ENCODE data around the gene STARD9. TPM values are rescaled to one million over a fixed set of nuclear protein-coding genes. Genes with fewer than 3 reads are reported as not detected.

Gene STARD9
- total and polyA plus RNA-seq, 2 of the 4 experiments (the other 2 are of a cell fraction) = 2.0 to 3.2 TPM

- H3K9ac ChIP-seq (ENCODE audit: low read depth, low read length) = peak within 1 kb of the TSS; percentile 89
- peaks cover 11% of the 10 kb centered on the region for H3K36me3 ChIP-seq (ENCODE audit: control insufficient read depth, insufficient read depth, low read length)
- peak within 1 kb of the TSS; percentile 87 to 93 for H4K8ac ChIP-seq (ENCODE audit: low read depth in 2 of 2, low read length in 2 of 2)
- H3K4me3 ChIP-seq (ENCODE audit: insufficient read depth, low read depth, low read length) = peak within 1 kb of the TSS; percentile 85
- peak within 1 kb of the TSS; percentile 97 for H2AK9ac ChIP-seq (replicated peaks; ENCODE audit: low read depth, low read length, poor library complexity)
- H3K56ac ChIP-seq (ENCODE audit: extremely low read depth, insufficient read depth, low read length) = peak within 1 kb of the TSS; percentile 87
- in situ Hi-C loops (cut with MboI; ENCODE audit: low sequenced_read_pairs) (no loop called here), intact Hi-C loops (cut with micrococcal nuclease) (loop anchor here (1.0 kb wide), 2 partner anchors 53 to 102 kb away; partner anchors contain the start of gene SNAP23), dilution Hi-C loops (cut with HindIII; ENCODE audit: low sequenced_read_pairs, unreplicated experiment) (no loop called here)
- DNase-seq = peak; percentile 78
- H3K4me2 ChIP-seq (ENCODE audit: low read depth, low read length) = peak within 1 kb of the TSS; percentile 99
- peaks cover 6% of the 10 kb centered on the region for H3K4me1 ChIP-seq (ENCODE audit: control insufficient read depth, insufficient read depth, low read length)
- peak within 1 kb of the TSS; percentile 12; the same call in 1 of the 3 replicates for H2BK15ac ChIP-seq (ENCODE audit: low read depth, low read length)
- TF ChIP-seq MXI1 (IDR thresholded peaks at IDR 0.05; ENCODE audit: borderline replicate concordance, low read depth, low read length) = peak; percentile 74
- 0 out of 2 replicates have a peak, but pooled peaks have one; percentile 18 for TF ChIP-seq BHLHE40 (IDR thresholded peaks at IDR 0.05; ENCODE audit: low read depth, low read length)
- no peak for TF ChIP-seq CHD1 (IDR thresholded peaks at IDR 0.05; ENCODE audit: low read depth, low read length)
- TF ChIP-seq CTCF (conservative IDR thresholded peaks at IDR 0.05; ENCODE audit: low read depth, low read length) = no peak
- peak; percentile 73 for TF ChIP-seq POLR2A (IDR thresholded peaks at IDR 0.05; ENCODE audit: low read depth, low read length)
- no peak for TF ChIP-seq ELK1 (IDR thresholded peaks at IDR 0.05; ENCODE audit: borderline replicate concordance, low read depth, low read length)
- no peak for TF ChIP-seq NFE2L2 (IDR thresholded peaks at IDR 0.05; ENCODE audit: low read depth, low read length)
- no peak for TF ChIP-seq CEBPB (IDR thresholded peaks at IDR 0.05; ENCODE audit: low read depth, low read length)
- no peak for TF ChIP-seq SMC3 (IDR thresholded peaks at IDR 0.05; ENCODE audit: low read depth, low read length)
- no peak for TF ChIP-seq RAD21 (IDR thresholded peaks at IDR 0.05; ENCODE audit: low read length)
- peak within 1 kb of the TSS; percentile 82; the same call in 1 of the 2 replicates for H4K91ac ChIP-seq (ENCODE audit: insufficient read depth, low read depth, low read length)
- peak within 1 kb of the TSS; percentile 5; the same call in 1 of the 2 replicates for H2BK120ac ChIP-seq (ENCODE audit: low read depth, low read length)
- BruUV-seq (replicated peaks) = no TSS peak
- H4K20me1 ChIP-seq (ENCODE audit: insufficient read depth, low read length) = 0 out of 2 replicates have a peak, but pooled peaks cover 4% of the 10 kb centered on the region
- H3K79me1 ChIP-seq (ENCODE audit: low read depth in 1 of 2, low read length in 2 of 2) = peaks cover 21 to 57% of the 10 kb centered on the region in 2 experiments
- H2AK5ac ChIP-seq (ENCODE audit: low read depth, low read length) = peak within 1 kb of the TSS; percentile 58
- POLR2A ChIA-PET (ENCODE audit: unreplicated experiment) = no interaction called here
- ATAC-seq (ENCODE audit: low read depth) = peak; percentile 93
- H3K9me3 ChIP-seq (ENCODE audit: control insufficient read depth, insufficient read depth, low read length) = no peaks in the 10 kb centered on the region
- H3K23ac ChIP-seq (ENCODE audit: low read depth, low read length) = peak within 1 kb of the TSS; percentile 91
- H3K27ac ChIP-seq (ENCODE audit: insufficient read depth, low read length) = peak within 1 kb of the TSS; percentile 84
- H3K14ac ChIP-seq (replicated peaks; ENCODE audit: low read depth, low read length) = peak within 1 kb of the TSS; percentile 77
- peak within 1 kb of the TSS; percentile 18 for H3K18ac ChIP-seq (ENCODE audit: low read depth, low read length)
- H4K5ac ChIP-seq (ENCODE audit: low read depth, low read length) = peak within 1 kb of the TSS; percentile 67
- peak within 1 kb of the TSS; percentile 96 for H2AFZ ChIP-seq (replicated peaks; ENCODE audit: low read length, poor library complexity)
- H3K27me3 ChIP-seq (ENCODE audit: control insufficient read depth, insufficient read depth, low read length) = no peaks in the 10 kb centered on the region
- 0 out of 2 replicates have a peak, but pooled peaks cover 3% of the 10 kb centered on the region for H3K9me1 ChIP-seq (ENCODE audit: insufficient read depth, low read length)
- H2BK20ac ChIP-seq (ENCODE audit: low read depth, low read length) = no peak within 1 kb of the TSS
- peak within 1 kb of the TSS; percentile 61 for H3K4ac ChIP-seq (ENCODE audit: low read depth, low read length)
- CTCF ChIA-PET = interaction anchor here (0.8 kb wide), 1 partner anchor 9 kb away, joined by 6 read pairs; no protein-coding TSS in a partner anchor
- H2BK5ac ChIP-seq (ENCODE audit: low read depth, low read length, poor library complexity, severe bottlenecking) = peak within 1 kb of the TSS; percentile 65
- WGBS, 2 experiments (ENCODE audit: extremely low coverage in 2 of 2, insufficient read length in 1 of 2) = 0% methylated on average over 47 of the region's 71 CpGs; no CpG with 5 or more reads in 1 of the 2 experiments
These were observed 27.0 kb upstream of the STARD9 start, which contains the start of the genes HAUS2 and LRRC57 for GRCh38 chr15:42548249-42549031. HAUS2 (plus strand) TSS chr15:42548838; CDS start chr15:42548873, 35 bp downstream. LRRC57 (minus strand) TSS chr15:42548793; CDS start chr15:42548434, 359 bp downstream.

Measured in IMR-90 (cell line).